Psoas muscle (tissue), 8 donors: ENCODE measurements around the gene CILP. TPM values are rescaled to one million over a fixed set of nuclear protein-coding genes. Genes with fewer than 3 reads are reported as not detected.

Experiments
- ATAC-seq, 4 donors: fragments of 200-7000 bp; cut with Tn5 transposase; one replicate each; pipeline ENCODE4 v1.9.1; 2020; ENCODE audit warnings: moderate library complexity in 3 of 4, mild to moderate bottlenecking in 2 of 4
- DNase-seq, 2 donors: peaks; one replicate each; pipeline ENCODE4 v3.0.0-alpha.2; 2020
- H3K27ac ChIP-seq: fragments of 200-600 bp; one replicate; pipeline ENCODE4 v1.8.0; 2022
- H3K27me3 ChIP-seq, 3 donors: fragments of 200-600 bp in 1 of 3; one replicate each; pipeline versions ENCODE4 v1.6.1 to v1.8.0; 2013 to 2022; ENCODE audit warnings: low read length in 2 of 3, mild to moderate bottlenecking in 2 of 3, moderate library complexity in 1 of 3; ENCODE audit not compliant: insufficient read depth in 3 of 3
- H3K36me3 ChIP-seq, 2 donors: fragments of 200-600 bp in 1 of 2; one replicate each; pipeline versions ENCODE4 v1.6.1 to v1.8.0; 2013 to 2022; ENCODE audit warnings: low read depth in 1 of 2, mild to moderate bottlenecking in 1 of 2, moderate library complexity in 1 of 2; ENCODE audit not compliant: insufficient read depth in 1 of 2
- H3K4me1 ChIP-seq: fragments of 200-600 bp; one replicate; pipeline ENCODE4 v1.8.0; 2022
- H3K4me3 ChIP-seq: fragments of 200-600 bp; one replicate; pipeline ENCODE4 v1.8.0; 2022; ENCODE audit warnings: mild to moderate bottlenecking
- H3K9me3 ChIP-seq: fragments of 200-600 bp; one replicate; pipeline ENCODE4 v1.8.0; 2022
- CTCF ChIP-seq: fragments of 200-600 bp; IDR thresholded peaks from one replicate; pipeline ENCODE4 v1.8.0; 2022; ENCODE audit warnings: antibody characterized with exemption
- WGBS, 3 donors: extraction: QIAGEN DNeasy Blood & Tissue Kit; methylation state at CpG; one replicate each; pipeline versions ENCODE4 v1.1.6 to v1.1.7; 2013; 5-methylcytosine and 5-hydroxymethylcytosine counted together
- intact Hi-C, 2 donors: fragments of 100-400 bp; cut with DNase I; formaldehyde crosslinking; loops; one replicate each; pipeline versions ENCODE4 v1.11.0 to v1.14.2; 2022
- polyA plus RNA-seq, 3 donors: library from polyadenylated mRNA; stranded (reverse); fragments of 200-250 nt; gene quantifications; one replicate each; pipeline ENCODE4 v1.2.3, GENCODE V29; 2013
- total RNA-seq, 4 donors: library from RNA; stranded (reverse); fragmentation: NEBNext Ultra II Directional in 2 of 4; extraction: Animal tissue kit (Norgen Biotek cat#: 25700) in 2 of 4; gene quantifications; one replicate each; pipeline versions ENCODE4 v1.2.1 to v1.2.4, GENCODE V29; 2021 to 2023
- donor health status: healthy with polysubstance abuse.
- donor health status: DM: no; HTN: no; CAD: no; lungs with moderate emphysema.
- donor health status: Bipolar disorder and iron deficiency.
- donor health status: healthy.
- donor health status: DM: yes; HTN: yes; CAD: no.
- donor health status: DM: no; HTN: no; CAD: no.
- donor health status: DM: no; HTN: no; CAD: no.
- donor health status: DM: yes; HTN: yes; CAD: no.

CILP gene
- total and polyA plus RNA-seq, 7 donors: 3.9 to 31.7 (median 7.3) TPM

DNA sequence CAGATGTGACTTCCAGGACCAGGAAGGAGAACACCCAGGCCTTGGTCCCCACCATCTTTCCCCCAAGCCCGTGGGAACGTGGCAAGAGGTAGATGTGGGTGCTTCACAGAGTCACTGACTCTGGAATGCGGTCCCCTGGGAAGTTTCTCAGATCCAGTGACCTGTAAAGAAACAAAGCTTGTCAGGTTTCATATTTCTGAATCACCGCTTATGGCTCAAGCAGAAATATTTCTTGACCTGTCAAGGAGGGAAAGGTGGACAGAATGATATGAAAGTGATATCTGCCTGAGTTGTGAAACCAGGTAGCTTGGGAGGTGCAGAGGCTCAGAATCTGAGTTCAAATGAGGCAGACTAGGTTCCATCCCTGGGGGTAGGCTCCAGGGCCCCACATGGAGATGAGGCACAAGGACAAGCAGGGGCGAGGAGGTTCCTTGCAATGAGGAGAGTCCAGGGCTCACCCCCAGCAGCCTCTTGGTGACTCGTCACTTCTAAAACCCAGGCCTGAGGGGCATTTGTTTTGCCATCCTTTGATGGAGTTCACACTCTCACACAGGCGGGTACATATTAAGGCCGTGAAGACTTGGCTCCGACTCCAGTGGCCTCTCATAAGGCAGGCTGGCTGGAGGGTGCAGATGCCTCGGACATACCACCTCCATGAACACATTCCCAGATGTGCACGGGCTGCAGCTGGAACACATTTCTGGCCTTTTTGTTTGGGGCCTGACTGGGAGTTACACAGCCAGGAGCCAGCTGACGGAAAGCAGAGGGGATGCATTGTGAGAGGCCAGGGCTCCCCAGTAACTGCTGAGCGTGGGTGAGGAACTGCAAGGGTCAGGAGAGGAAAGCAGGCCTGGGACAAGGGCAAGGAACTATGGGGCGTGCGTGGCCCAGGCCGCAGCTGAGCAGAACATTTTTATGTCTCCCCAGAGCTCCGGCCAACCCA is 1.3 kb downstream of the CILP start:
- Histone ChIP-seq H3K4me1 (peaks cover 18% of the 10 kb centered on the region), H3K36me3 (no peaks in the 10 kb centered on the region), H3K27me3 (no peaks in the 10 kb centered on the region), H3K27ac (no peak overlapping the region), H3K9me3 (no peaks in the 10 kb centered on the region), H3K4me3 (peak overlapping the region; percentile 41)
- WGBS, 3 donors: 66 to 69% (median 67%) methylated on average over 17 of the region's 17 CpGs
- intact Hi-C loops: no loop called here
- DNase-seq (peak in 1 of 2 donors; percentile 28), ATAC-seq (no peak)
- no peak for TF ChIP-seq CTCF

DNA sequence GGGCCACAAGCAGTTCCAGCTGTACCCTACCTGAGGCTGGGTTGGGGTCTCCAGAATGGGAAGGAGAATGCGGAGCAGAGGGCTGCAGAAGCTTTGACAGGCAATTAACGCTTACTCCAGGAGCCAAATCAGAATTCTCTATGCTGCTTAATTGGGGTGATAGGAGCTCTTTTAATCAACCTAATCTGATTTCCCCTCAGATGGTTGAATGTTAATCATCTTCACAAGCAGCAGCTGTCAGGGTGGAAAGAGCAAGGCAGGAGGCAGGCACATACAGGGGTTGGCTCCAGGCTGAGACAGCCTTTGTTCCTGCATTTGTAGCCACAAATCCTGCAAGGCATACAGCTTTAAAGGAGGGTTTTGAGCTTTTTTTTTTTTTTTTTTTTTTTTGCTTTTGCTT is 2.6 kb downstream of the CILP start:
- Histone ChIP-seq H3K4me3 (no peak overlapping the region), H3K27ac (no peak overlapping the region), H3K9me3 (no peaks in the 10 kb centered on the region), H3K4me1 (peaks cover 18% of the 10 kb centered on the region), H3K36me3 (no peaks in the 10 kb centered on the region), H3K27me3 (no peaks in the 10 kb centered on the region)
- intact Hi-C loops: no loop called here
- no peak for DNase-seq
- WGBS, 3 donors: 95 to 98% (median 98%) methylated on average over 2 of the region's 2 CpGs
- TF ChIP-seq CTCF: no peak
- ATAC-seq: no peak

DNA sequence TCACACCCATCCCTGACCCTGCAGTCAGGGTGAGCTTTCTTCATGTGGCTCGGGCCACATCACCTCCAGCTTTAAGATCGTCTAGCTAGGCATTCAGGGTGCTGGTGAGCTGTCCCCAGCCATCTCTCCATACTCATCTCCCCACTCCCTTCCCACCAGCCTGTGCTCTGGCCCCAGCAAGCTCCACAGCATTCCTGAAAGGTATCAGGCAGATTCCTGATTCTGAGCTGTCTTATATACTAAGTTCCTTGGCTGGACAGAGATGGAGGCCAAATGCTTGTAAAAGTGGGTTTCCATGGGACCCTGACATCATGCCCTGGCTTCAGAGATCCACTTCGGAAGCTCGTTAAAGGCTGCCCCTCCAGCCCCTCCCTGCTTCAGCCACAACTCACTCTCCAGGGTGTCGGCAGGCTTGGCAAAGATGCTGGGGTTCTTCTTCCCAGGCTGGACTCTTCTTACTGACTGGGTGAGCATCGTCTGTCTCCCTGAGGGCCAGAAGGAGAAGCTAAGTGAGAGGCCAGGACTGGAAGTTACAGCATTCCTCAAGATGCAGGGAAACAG is 3.9 kb downstream of the CILP start:
- ATAC-seq: no peak
- 74 to 78% (median 75%) methylated on average over 6 of the region's 6 CpGs for WGBS, 3 donors
- TF ChIP-seq CTCF: no peak
- no peaks in the 10 kb centered on the region for H3K27me3 ChIP-seq
- no peak for DNase-seq
- H3K4me3 ChIP-seq: no peak overlapping the region
- H3K27ac ChIP-seq: no peak overlapping the region
- H3K4me1 ChIP-seq: peaks cover 14% of the 10 kb centered on the region
- H3K9me3 ChIP-seq: no peaks in the 10 kb centered on the region
- H3K36me3 ChIP-seq: no peaks in the 10 kb centered on the region
- intact Hi-C loops: no loop called here

- intact Hi-C loops: no loop called here
- 95 to 97% (median 95%) methylated on average over 19 to 20 of the region's 20 CpGs for WGBS, 3 donors
- H3K27ac ChIP-seq: no peak overlapping the region
Observed at GRCh38 chr15:65206750-65207149, 4.5 kb downstream of the CILP start.

More at GRCh38 chr15:65206750-65207149, 4.5 kb downstream of the CILP start:
- DNase-seq (no peak), ATAC-seq (no peak)
- TF ChIP-seq CTCF: no peak
- Histone ChIP-seq H3K36me3 (no peaks in the 10 kb centered on the region), H3K27me3 (no peaks in the 10 kb centered on the region), H3K4me3 (no peak overlapping the region), H3K4me1 (peaks cover 8% of the 10 kb centered on the region), H3K9me3 (no peaks in the 10 kb centered on the region)
